ENCODE data around the gene E2F4.

E2F4 gene

GRCh38 chr16:67157892-67158635 lies 33.9 kb upstream of the E2F4 start:
- no peak for DNase-seq

- DNase-seq: no peak
These were observed 33.0 kb upstream of the E2F4 start for GRCh38 chr16:67158637-67159600.

GRCh38 chr16:67161595-67162058 lies 30.3 kb upstream of the E2F4 start:
- peak in 1 of 14 donors; percentile 76 for DNase-seq

GRCh38 chr16:67162506-67163163 lies 29.3 kb upstream of the E2F4 start:
- peak in 1 of 14 donors; percentile 19 for DNase-seq

- peak in 7 of 14 donors; percentile 34 to 88 (median 56) for DNase-seq
These were observed 28.6 kb upstream of the E2F4 start for GRCh38 chr16:67163164-67163998.

- peak in 1 of 14 donors; percentile 76 for DNase-seq
These were observed 27.9 kb upstream of the E2F4 start for GRCh38 chr16:67163999-67164558.

- peak in 5 of 14 donors; percentile 23 to 76 (median 37) for DNase-seq
These were observed 27.3 kb upstream of the E2F4 start, which contains the start of gene HSF4 for GRCh38 chr16:67164599-67165061. HSF4 (plus strand) TSS chr16:67164745; CDS start chr16:67164812, 67 bp downstream.

GRCh38 chr16:67165121-67166078 lies 26.6 kb upstream of the E2F4 start:
- no peak for DNase-seq

GRCh38 chr16:67166110-67166547 lies 25.8 kb upstream of the E2F4 start:
- DNase-seq: no peak

GRCh38 chr16:67166598-67167168 lies 25.3 kb upstream of the E2F4 start:
- no peak for DNase-seq

- no peak for DNase-seq
These were observed 24.4 kb upstream of the E2F4 start for GRCh38 chr16:67167588-67167987.

- no peak for DNase-seq
These were observed 22.9 kb upstream of the E2F4 start for GRCh38 chr16:67169011-67169451.

- DNase-seq: peak in 3 of 14 donors; percentile 34 to 39 (median 35)
These were observed 22.2 kb upstream of the E2F4 start for GRCh38 chr16:67169642-67170167.

GRCh38 chr16:67170168-67170948 lies 21.6 kb upstream of the E2F4 start, which contains the start of gene NOL3:
NOL3 (plus strand) TSS chr16:67170538.
- peak in 12 of 14 donors; percentile 19 to 86 (median 56) for DNase-seq

- peak in 1 of 14 donors; percentile 45 for DNase-seq
These were observed 20.9 kb upstream of the E2F4 start for GRCh38 chr16:67170949-67171649.

GRCh38 chr16:67173323-67173722 lies 18.6 kb upstream of the E2F4 start:
- no peak for DNase-seq
